Keratinocyte (primary cell): ENCODE measurements around the gene FMR1NB. TPM values are rescaled to one million over a fixed set of nuclear protein-coding genes. Genes with fewer than 3 reads are reported as not detected.

Source experiments
- DNase-seq: peaks from one replicate; pipeline ENCODE4 v3.0.0-alpha.2; 2011; ENCODE audit warnings: low read depth, missing footprints, low spot score
- FAIRE-seq: peaks from 2 replicates; lab custom pipeline; 2011; peaks lifted over from hg19 to GRCh38; lab: Jason Lieb, UNC
- H2AFZ ChIP-seq: 2 replicates; pipeline ENCODE4 v1.6.0; 2012; ENCODE audit warnings: low read length, control low read depth, inconsistent platforms; ENCODE audit not compliant: control insufficient read depth
- H3K27ac ChIP-seq: 2 replicates; pipeline ENCODE4 v1.5.1; 2011; ENCODE audit warnings: low read length; ENCODE audit not compliant: control insufficient read depth, insufficient read depth
- H3K27me3 ChIP-seq: 3 replicates; pipeline ENCODE4 v1.6.0; 2011; ENCODE audit warnings: low read length; ENCODE audit not compliant: control insufficient read depth, insufficient read depth; ENCODE audit errors: extremely low read depth
- H3K36me3 ChIP-seq, 2 experiments: 2 replicates in 1 of 2; 3 replicates in 1 of 2; pipeline ENCODE4 v1.5.1; 2011; ENCODE audit warnings: low read length in 2 of 2, mild to moderate bottlenecking in 1 of 2; ENCODE audit not compliant: control insufficient read depth in 2 of 2, insufficient read depth in 2 of 2; ENCODE audit errors: extremely low read depth in 1 of 2
- H3K4me1 ChIP-seq: 3 replicates; pipeline ENCODE4 v1.5.1; 2011; ENCODE audit warnings: low read length; ENCODE audit not compliant: control insufficient read depth, insufficient read depth; ENCODE audit errors: extremely low read depth
- H3K4me2 ChIP-seq: 3 replicates; pipeline ENCODE4 v1.6.0; 2011; ENCODE audit warnings: low read depth, low read length; ENCODE audit not compliant: control insufficient read depth, insufficient read depth; ENCODE audit errors: extremely low read depth
- H3K4me3 ChIP-seq, 3 experiments: fragments of 200-600 bp in 1 of 3; sonication (generic) in 1 of 3; 2 replicates in 2 of 3; 3 replicates in 1 of 3; pipeline ENCODE4 v1.5.1; 2011 to 2016; ENCODE audit warnings: low read length in 3 of 3, mild to moderate bottlenecking in 3 of 3, control low read depth in 2 of 3, inconsistent platforms in 1 of 3, low read depth in 1 of 3, mixed read lengths in 1 of 3, mixed run types in 1 of 3, moderate library complexity in 1 of 3; ENCODE audit not compliant: control insufficient read depth in 2 of 3, insufficient read depth in 2 of 3; ENCODE audit errors: extremely low read depth in 1 of 3
- H3K79me2 ChIP-seq: 2 replicates; pipeline ENCODE4 v1.6.0; 2012; ENCODE audit warnings: low read length; ENCODE audit not compliant: control insufficient read depth, insufficient read depth
- H3K9ac ChIP-seq: 3 replicates; pipeline ENCODE4 v1.6.0; 2011; ENCODE audit warnings: low read length; ENCODE audit not compliant: control insufficient read depth, insufficient read depth; ENCODE audit errors: extremely low read depth
- H3K9me1 ChIP-seq: 3 replicates; pipeline ENCODE4 v1.6.0; 2011; ENCODE audit warnings: low read length; ENCODE audit not compliant: control insufficient read depth, insufficient read depth; ENCODE audit errors: extremely low read depth
- H3K9me3 ChIP-seq: 2 replicates; pipeline ENCODE4 v1.5.1; 2012; ENCODE audit warnings: low read depth, low read length; ENCODE audit not compliant: control insufficient read depth
- H4K20me1 ChIP-seq: 3 replicates; pipeline ENCODE4 v1.6.0; 2011; ENCODE audit warnings: low read length; ENCODE audit not compliant: control insufficient read depth, insufficient read depth; ENCODE audit errors: extremely low read depth
- EZH2 ChIP-seq: IDR thresholded peaks from one replicate; pipeline ENCODE4 v1.6.1; 2012; ENCODE audit warnings: inconsistent platforms, mild to moderate bottlenecking, low read length, moderate library complexity
- dilution Hi-C: fragments of 300-500 bp; cut with MboI; formaldehyde crosslinking; loops from one replicate; pipeline ENCODE4 v1.7.0; 2020; ENCODE audit warnings: low sequenced_read_pairs; ENCODE audit not compliant: extremely low pct_ligation_motif_present
- polyA plus RNA-seq, 5 experiments: library from polyadenylated mRNA; depleted of rRNA in 3 of 5; stranded (reverse) in 3 of 5; stranded (forward) in 1 of 5; unstranded in 1 of 5; fragments of >200 nt; gene quantifications; 1 replicate in 1 of 5; 2 replicates in 3 of 5; 3 replicates in 1 of 5; pipeline versions ENCODE4 v1.2.1 to v1.2.3, GENCODE V29; 2011 to 2012; ENCODE audit warnings: missing spikeins in 2 of 5, low read depth in 1 of 5, low replicate concordance in 1 of 5
- TF ChIP-seq, protein P1 (sequence below), 3 experiments: IDR thresholded peaks in 1 of 3; conservative IDR thresholded peaks in 1 of 3; optimal IDR thresholded peaks in 1 of 3; 2 replicates in 2 of 3; 3 replicates in 1 of 3; pipeline versions ENCODE3 to v1.5.1; 2011; ENCODE audit warnings: low read length in 3 of 3, mild to moderate bottlenecking in 3 of 3, moderate library complexity in 2 of 3, control low read depth in 1 of 3, inconsistent platforms in 1 of 3; ENCODE audit not compliant: insufficient read depth in 2 of 3; ENCODE audit errors: extremely low read depth in 1 of 3

Gene FMR1NB
- polyA plus RNA-seq, 1 donor (not counting 4 experiments of a cell fraction or from before 2014, with no cell fraction given): not detected

DNA sequence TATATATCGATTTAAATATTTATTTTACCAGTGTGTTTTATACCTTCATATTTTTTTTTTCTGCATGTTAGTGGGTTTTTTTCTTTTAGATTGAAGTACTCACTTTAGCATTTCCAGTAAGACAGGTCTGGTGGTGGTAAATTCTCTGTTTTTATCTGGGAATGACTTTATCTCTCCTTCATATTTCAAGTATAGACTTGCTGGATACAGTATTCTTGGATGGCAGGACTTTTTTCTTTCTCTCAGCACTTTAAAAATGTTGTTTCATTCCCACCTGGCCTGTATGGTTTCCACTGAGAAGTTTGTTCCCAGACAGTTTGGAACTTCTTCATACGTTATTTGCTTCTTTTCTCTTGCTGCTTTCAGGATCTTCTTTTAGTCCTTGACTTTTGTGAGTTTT is 86.1 kb downstream of the FMR1NB start:
- Histone ChIP-seq H3K27ac (no peak overlapping the region), H3K9me3 (no peaks in the 10 kb centered on the region), H3K4me1 (no peaks in the 10 kb centered on the region), H3K4me3 (no peak overlapping the region), H2AFZ (no peak overlapping the region), H3K27me3 (no peaks in the 10 kb centered on the region), H3K9me1 (no peaks in the 10 kb centered on the region), H3K79me2 (no peaks in the 10 kb centered on the region), H4K20me1 (no peaks in the 10 kb centered on the region), H3K36me3 (no peaks in the 10 kb centered on the region), H3K9ac (no peak overlapping the region), H3K4me2 (no peak overlapping the region)
- no peak for DNase-seq
- dilution Hi-C loops: no loop called here
- no peak for FAIRE-seq
- no peak for TF ChIP-seq EZH2
- TF ChIP-seq, protein P1, sequence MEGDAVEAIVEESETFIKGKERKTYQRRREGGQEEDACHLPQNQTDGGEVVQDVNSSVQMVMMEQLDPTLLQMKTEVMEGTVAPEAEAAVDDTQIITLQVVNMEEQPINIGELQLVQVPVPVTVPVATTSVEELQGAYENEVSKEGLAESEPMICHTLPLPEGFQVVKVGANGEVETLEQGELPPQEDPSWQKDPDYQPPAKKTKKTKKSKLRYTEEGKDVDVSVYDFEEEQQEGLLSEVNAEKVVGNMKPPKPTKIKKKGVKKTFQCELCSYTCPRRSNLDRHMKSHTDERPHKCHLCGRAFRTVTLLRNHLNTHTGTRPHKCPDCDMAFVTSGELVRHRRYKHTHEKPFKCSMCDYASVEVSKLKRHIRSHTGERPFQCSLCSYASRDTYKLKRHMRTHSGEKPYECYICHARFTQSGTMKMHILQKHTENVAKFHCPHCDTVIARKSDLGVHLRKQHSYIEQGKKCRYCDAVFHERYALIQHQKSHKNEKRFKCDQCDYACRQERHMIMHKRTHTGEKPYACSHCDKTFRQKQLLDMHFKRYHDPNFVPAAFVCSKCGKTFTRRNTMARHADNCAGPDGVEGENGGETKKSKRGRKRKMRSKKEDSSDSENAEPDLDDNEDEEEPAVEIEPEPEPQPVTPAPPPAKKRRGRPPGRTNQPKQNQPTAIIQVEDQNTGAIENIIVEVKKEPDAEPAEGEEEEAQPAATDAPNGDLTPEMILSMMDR (optimal IDR thresholded peaks at IDR 0.05 in 1 of 3, IDR thresholded peaks at IDR 0.05 in 1 of 3, conservative IDR thresholded peaks at IDR 0.05 in 1 of 3; ENCODE audit: extremely low read depth in 1 of 3, insufficient read depth in 2 of 3, low read length in 3 of 3): no peak

DNA sequence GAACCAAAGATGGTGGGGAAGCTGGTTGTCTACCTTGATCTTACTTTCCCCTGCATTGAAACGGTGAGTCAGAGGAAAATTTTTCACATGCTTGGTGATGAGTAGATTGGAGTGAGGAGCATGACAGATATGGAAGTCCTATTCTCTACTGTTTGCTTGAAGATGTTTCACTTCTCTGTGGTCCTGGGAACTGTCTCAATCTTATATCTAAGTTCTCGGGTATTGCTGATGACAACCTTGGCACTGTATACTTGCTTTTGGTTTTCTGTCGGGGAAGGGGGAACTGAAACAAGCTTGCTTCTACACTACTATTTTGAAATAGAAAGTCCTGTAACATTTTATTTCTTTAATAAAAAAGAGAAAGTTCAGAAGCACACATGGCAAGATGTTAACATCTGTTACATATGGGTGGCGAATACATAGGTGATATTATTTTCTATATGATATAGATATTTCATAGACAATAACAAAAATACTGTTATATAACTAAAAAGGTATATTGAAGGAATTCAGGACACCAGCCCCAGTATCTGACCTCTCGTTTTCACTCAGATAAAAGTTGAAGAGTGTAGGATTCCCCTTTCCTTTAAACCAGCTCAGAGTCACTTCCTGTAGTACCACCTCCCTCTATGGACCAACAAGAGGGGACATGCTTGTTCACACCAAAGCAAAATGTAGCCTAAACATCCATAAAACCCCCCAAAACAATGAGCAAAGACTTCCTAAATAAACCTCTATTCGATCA is 88.8 kb downstream of the FMR1NB start:
- Histone ChIP-seq H3K36me3 (no peaks in the 10 kb centered on the region), H3K4me3 (no peak overlapping the region), H3K79me2 (no peaks in the 10 kb centered on the region), H3K9ac (no peak overlapping the region), H3K27me3 (no peaks in the 10 kb centered on the region), H3K4me2 (no peak overlapping the region), H4K20me1 (no peaks in the 10 kb centered on the region), H3K27ac (no peak overlapping the region), H2AFZ (no peak overlapping the region), H3K4me1 (no peaks in the 10 kb centered on the region), H3K9me1 (no peaks in the 10 kb centered on the region), H3K9me3 (no peaks in the 10 kb centered on the region)
- dilution Hi-C loops: no loop called here
- FAIRE-seq (no peak), DNase-seq (no peak)
- TF ChIP-seq EZH2: no peak
- TF ChIP-seq, protein P1 (optimal IDR thresholded peaks at IDR 0.05 in 1 of 3, IDR thresholded peaks at IDR 0.05 in 1 of 3, conservative IDR thresholded peaks at IDR 0.05 in 1 of 3; ENCODE audit: extremely low read depth in 1 of 3, insufficient read depth in 2 of 3, low read length in 3 of 3): no peak
